Panc1 (cell line): ENCODE results near the gene ATP10A. TPM values are rescaled to one million over a fixed set of nuclear protein-coding genes. Genes with fewer than 3 reads are reported as not detected.

ENCODE experiments used
- ATAC-seq: fragments of 200-7000 bp; cut with Tn5 transposase; 2 replicates; pipeline ENCODE4 v1.9.1; 2020; ENCODE audit warnings: mild to moderate bottlenecking, moderate library complexity
- BruUV-seq: library from RNA; stranded (reverse); fragments of 400-500 nt; replicated peaks from 2 replicates; lab custom pipeline; 2021; lab: Mats Ljungman, UMichigan
- CTCF ChIA-PET: fragments of 300-600 bp; sonication (Branson Sonifier 250); formaldehyde crosslinking; loops from one replicate; lab custom pipeline; 2022; ENCODE audit warnings: antibody characterized with exemption; lab: Charles Lee
- POLR2A ChIA-PET: fragments of 300-600 bp; sonication (Branson Sonifier 250); formaldehyde crosslinking; loops from one replicate; lab custom pipeline; 2022; ENCODE audit warnings: antibody characterized with exemption; lab: Charles Lee
- DNase-seq: peaks from one replicate; pipeline ENCODE4 v3.0.0-alpha.2; 2010; ENCODE audit warnings: low read depth, low spot score
- H3K27ac ChIP-seq: 2 replicates; pipeline ENCODE4 v1.5.1; 2011; ENCODE audit warnings: mild to moderate bottlenecking, low read length, inconsistent platforms
- H3K27me3 ChIP-seq: fragments of 200-500 bp; sonication (Bioruptor generic); 2 replicates; pipeline ENCODE4 v1.6.0; 2014; ENCODE audit warnings: low read length, inconsistent platforms; ENCODE audit not compliant: control insufficient read depth, insufficient read depth
- H3K36me3 ChIP-seq: fragments of 200-500 bp; sonication (Bioruptor generic); 2 replicates; pipeline ENCODE4 v1.5.1; 2014; ENCODE audit warnings: inconsistent platforms, mild to moderate bottlenecking, low read length, moderate library complexity; ENCODE audit not compliant: control insufficient read depth, insufficient read depth
- H3K4me1 ChIP-seq: 2 replicates; pipeline ENCODE4 v1.5.1; 2011; ENCODE audit warnings: inconsistent platforms, mild to moderate bottlenecking, low read length, moderate library complexity; ENCODE audit not compliant: control insufficient read depth, insufficient read depth
- H3K4me3 ChIP-seq, 2 experiments: 2 replicates each; pipeline ENCODE4 v1.5.1; 2011 to 2012; ENCODE audit warnings: low read depth in 2 of 2, low read length in 2 of 2, mild to moderate bottlenecking in 2 of 2, inconsistent platforms in 1 of 2, moderate library complexity in 1 of 2
- H3K9me3 ChIP-seq: fragments of 200-500 bp; sonication (Bioruptor generic); 2 replicates; pipeline ENCODE4 v1.5.1; 2014; ENCODE audit warnings: low read depth, mild to moderate bottlenecking, inconsistent platforms, low read length, moderate library complexity; ENCODE audit not compliant: control insufficient read depth, insufficient read depth
- CTCF ChIP-seq: fragments of 450-650 bp; IDR thresholded peaks from 2 replicates; pipeline ENCODE4 v1.5.1; 2017; ENCODE audit warnings: mild to moderate bottlenecking
- POLR2AphosphoS5 ChIP-seq: IDR thresholded peaks from 2 replicates; pipeline ENCODE4 v1.6.1; 2012; ENCODE audit warnings: mild to moderate bottlenecking, low read depth, low read length, moderate library complexity
- REST ChIP-seq, 2 experiments: IDR thresholded peaks; 2 replicates each; pipeline ENCODE4 v1.6.1; 2011 to 2012; ENCODE audit warnings: low read depth in 2 of 2, control low read depth in 1 of 2, low read length in 1 of 2, mild to moderate bottlenecking in 1 of 2, moderate library complexity in 1 of 2; ENCODE audit not compliant: insufficient read depth in 1 of 2
- SIN3A ChIP-seq: IDR thresholded peaks from 2 replicates; pipeline ENCODE4 v1.6.1; 2012; ENCODE audit warnings: low read depth, mild to moderate bottlenecking, low read length, moderate library complexity, borderline replicate concordance; ENCODE audit not compliant: insufficient read depth
- TCF7L2 ChIP-seq: IDR thresholded peaks from 2 replicates; pipeline ENCODE4 v1.6.1; 2011; ENCODE audit warnings: mild to moderate bottlenecking, low read depth, low read length, inconsistent platforms
- in situ Hi-C: cut with HindIII; loops from 2 replicates; pipeline ENCODE4 v1.10.0; 2016; ENCODE audit warnings: low sequenced_read_pairs, low pct_unique_long_range_greater_than_20kb
- intact Hi-C: fragments of 100-400 bp; cut with micrococcal nuclease; formaldehyde crosslinking; loops from one replicate; pipeline ENCODE4 v1.10.0; 2022; ENCODE audit not compliant: unreplicated experiment
- total RNA-seq: library from RNA; stranded (reverse); gene quantifications from one replicate; pipeline ENCODE4 v1.2.1, GENCODE V29; 2021; ENCODE audit not compliant: unreplicated experiment

ATP10A gene
- total RNA-seq, 1 experiment from 2014 or later = 0.31 TPM

- ATAC-seq (no peak), DNase-seq (no peak)
- intact Hi-C loops = no loop called here
- Histone ChIP-seq H3K4me3 (no peak overlapping the region), H3K27ac (no peak overlapping the region), H3K4me1 (no peaks in the 10 kb centered on the region), H3K27me3 (no peaks in the 10 kb centered on the region), H3K36me3 (no peaks in the 10 kb centered on the region), H3K9me3 (no peaks in the 10 kb centered on the region)
- POLR2A ChIA-PET = no interaction called here
- no TSS peak for BruUV-seq
- no peak for TF ChIP-seq POLR2AphosphoS5
- TF ChIP-seq REST (IDR thresholded peaks at IDR 0.05; ENCODE audit: insufficient read depth in 1 of 2, low read depth in 2 of 2, low read length in 1 of 2) = no peak
- no peak for TF ChIP-seq CTCF
- TF ChIP-seq SIN3A = no peak
- TF ChIP-seq TCF7L2 = no peak
- CTCF ChIA-PET = no interaction called here
- in situ Hi-C loops = no loop called here
Observed at GRCh38 chr15:25810154-25810553, 53.0 kb downstream of the ATP10A start.

- ChIA-PET POLR2A (no interaction called here), CTCF (no interaction called here)
- no TSS peak for BruUV-seq
- in situ Hi-C loops (no loop called here), intact Hi-C loops (no loop called here)
- DNase-seq (no peak), ATAC-seq (no peak)
- Histone ChIP-seq H3K4me1 (no peaks in the 10 kb centered on the region), H3K36me3 (no peaks in the 10 kb centered on the region), H3K4me3 (no peak overlapping the region), H3K27ac (no peak overlapping the region), H3K27me3 (no peaks in the 10 kb centered on the region), H3K9me3 (no peaks in the 10 kb centered on the region)
- TF ChIP-seq REST (IDR thresholded peaks at IDR 0.05; ENCODE audit: insufficient read depth in 1 of 2, low read depth in 2 of 2, low read length in 1 of 2) (no peak), CTCF (no peak), SIN3A (no peak), POLR2AphosphoS5 (no peak), TCF7L2 (no peak)
Observed at GRCh38 chr15:25807063-25807462, 56.1 kb downstream of the ATP10A start.
